ENCODE data around the gene IKBKE. TPM values are rescaled to one million over a fixed set of nuclear protein-coding genes. Genes with fewer than 3 reads are reported as not detected.
A peak's percentile ranks its signal among the peaks of the same experiment; 100 is the strongest.

Gene IKBKE
- total and polyA plus RNA-seq, 2 donors (not counting 3 experiments of a cell fraction or from before 2014, with no cell fraction given): 17.9 to 20.7 TPM

GRCh38 chr1:206544562-206545257 lies 74.4 kb downstream of the IKBKE start:
- Histone ChIP-seq H3K9me1 (replicated peaks; ENCODE audit: control insufficient read depth, extremely low read depth, insufficient read depth, low read length) (no peaks in the 10 kb centered on the region), H4K20me1 (replicated peaks; ENCODE audit: control insufficient read depth, extremely low read depth, insufficient read depth, low read length) (no peaks in the 10 kb centered on the region), H3K9ac (replicated peaks; ENCODE audit: extremely low read depth, insufficient read depth, low read length) (no peak overlapping the region), H3K27ac (ENCODE audit: insufficient read depth, low read depth, low read length) (no peak overlapping the region), H3K4me1 (ENCODE audit: control insufficient read depth, extremely low read depth, insufficient read depth, low read length) (no peaks in the 10 kb centered on the region), H3K27me3 (ENCODE audit: control insufficient read depth in 2 of 2, insufficient read depth in 2 of 2, low read length in 2 of 2) (peaks cover 4 to 19% of the 10 kb centered on the region in 2 experiments), H3K36me3 (ENCODE audit: control insufficient read depth in 2 of 2, extremely low read depth in 1 of 2, insufficient read depth in 2 of 2, low read length in 2 of 2) (no peaks in the 10 kb centered on the region), H2AFZ (ENCODE audit: low read depth, low read length) (no peak overlapping the region), H3K4me2 (ENCODE audit: insufficient read depth, low read length) (no peak overlapping the region), H3K9me3 (replicated peaks; ENCODE audit: control insufficient read depth, insufficient read depth, low read length) (no peaks in the 10 kb centered on the region), H3K79me2 (ENCODE audit: control insufficient read depth, insufficient read depth, low read length) (no peaks in the 10 kb centered on the region), H3K4me3 (replicated peaks in 1 of 3; ENCODE audit: insufficient read depth in 1 of 3, low read depth in 1 of 3, low read length in 3 of 3) (no peak overlapping the region)
- FAIRE-seq: peak; percentile 85
- CTCF ChIA-PET: interaction anchor here (0.6 to 7.7 kb wide), 37 partner anchors 8 to 129 kb away, joined by 3 to 427 read pairs (median 5); partner anchors contain the start of genes EIF2D and RASSF5
- intact Hi-C loops (cut with micrococcal nuclease) (loop anchor here (1.0 to 2.0 kb wide), 5 partner anchors 30 to 120 kb away; no protein-coding TSS in a partner anchor), dilution Hi-C loops (cut with MboI; ENCODE audit: extremely low pct_ligation_motif_present, low sequenced_read_pairs) (no loop called here)
- TF ChIP-seq, protein P1, sequence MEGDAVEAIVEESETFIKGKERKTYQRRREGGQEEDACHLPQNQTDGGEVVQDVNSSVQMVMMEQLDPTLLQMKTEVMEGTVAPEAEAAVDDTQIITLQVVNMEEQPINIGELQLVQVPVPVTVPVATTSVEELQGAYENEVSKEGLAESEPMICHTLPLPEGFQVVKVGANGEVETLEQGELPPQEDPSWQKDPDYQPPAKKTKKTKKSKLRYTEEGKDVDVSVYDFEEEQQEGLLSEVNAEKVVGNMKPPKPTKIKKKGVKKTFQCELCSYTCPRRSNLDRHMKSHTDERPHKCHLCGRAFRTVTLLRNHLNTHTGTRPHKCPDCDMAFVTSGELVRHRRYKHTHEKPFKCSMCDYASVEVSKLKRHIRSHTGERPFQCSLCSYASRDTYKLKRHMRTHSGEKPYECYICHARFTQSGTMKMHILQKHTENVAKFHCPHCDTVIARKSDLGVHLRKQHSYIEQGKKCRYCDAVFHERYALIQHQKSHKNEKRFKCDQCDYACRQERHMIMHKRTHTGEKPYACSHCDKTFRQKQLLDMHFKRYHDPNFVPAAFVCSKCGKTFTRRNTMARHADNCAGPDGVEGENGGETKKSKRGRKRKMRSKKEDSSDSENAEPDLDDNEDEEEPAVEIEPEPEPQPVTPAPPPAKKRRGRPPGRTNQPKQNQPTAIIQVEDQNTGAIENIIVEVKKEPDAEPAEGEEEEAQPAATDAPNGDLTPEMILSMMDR (IDR thresholded peaks at IDR 0.05; ENCODE audit: extremely low read depth in 1 of 2, insufficient read depth in 1 of 2, low read depth in 1 of 2, low read length in 2 of 2): peak; percentile 82 to 92
- TF ChIP-seq, protein P2, sequence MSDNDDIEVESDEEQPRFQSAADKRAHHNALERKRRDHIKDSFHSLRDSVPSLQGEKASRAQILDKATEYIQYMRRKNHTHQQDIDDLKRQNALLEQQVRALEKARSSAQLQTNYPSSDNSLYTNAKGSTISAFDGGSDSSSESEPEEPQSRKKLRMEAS (IDR thresholded peaks at IDR 0.05; ENCODE audit: insufficient read depth, insufficient read length): peak; percentile 98
- TF ChIP-seq POLR2A (IDR thresholded peaks at IDR 0.05; ENCODE audit: low read depth, low read length): no peak
- no TSS peak for BruUV-seq (replicated peaks)
- POLR2A ChIA-PET: no interaction called here
- DNase-seq (ENCODE audit: low read depth, low spot score): peak; percentile 64

DNA sequence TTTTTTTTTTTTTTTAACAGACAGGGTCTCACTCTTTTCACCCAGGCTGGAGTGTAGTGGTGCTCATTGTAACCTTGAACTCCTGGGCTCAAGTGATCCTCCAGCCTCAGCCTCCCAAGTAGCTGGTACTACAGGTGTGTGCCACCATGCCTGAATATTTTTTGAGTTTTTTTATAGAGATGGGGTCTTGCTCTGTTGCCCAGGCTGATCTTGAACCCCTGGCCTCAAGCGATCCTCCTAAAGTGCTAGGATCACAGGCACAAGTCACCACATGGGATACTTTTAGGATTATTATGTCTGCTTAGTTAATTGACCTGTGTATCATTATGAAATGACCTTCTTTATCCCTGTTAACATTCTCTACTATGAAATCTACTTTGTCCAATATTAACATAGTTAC lies 75.1 kb downstream of the IKBKE start:
- dilution Hi-C loops (cut with MboI; ENCODE audit: extremely low pct_ligation_motif_present, low sequenced_read_pairs): no loop called here
- FAIRE-seq (peak; percentile 26), DNase-seq (ENCODE audit: low read depth, low spot score) (no peak)
- no peak overlapping the region for H3K27ac ChIP-seq (ENCODE audit: insufficient read depth, low read depth, low read length)
- H4K20me1 ChIP-seq (replicated peaks; ENCODE audit: control insufficient read depth, extremely low read depth, insufficient read depth, low read length): no peaks in the 10 kb centered on the region
- H3K79me2 ChIP-seq (ENCODE audit: control insufficient read depth, insufficient read depth, low read length): no peaks in the 10 kb centered on the region
- H3K4me3 ChIP-seq (replicated peaks in 1 of 3; ENCODE audit: insufficient read depth in 1 of 3, low read depth in 1 of 3, low read length in 3 of 3): no peak overlapping the region
- H3K4me2 ChIP-seq (ENCODE audit: insufficient read depth, low read length): no peak overlapping the region
- H3K9me1 ChIP-seq (replicated peaks; ENCODE audit: control insufficient read depth, extremely low read depth, insufficient read depth, low read length): no peaks in the 10 kb centered on the region
- no peaks in the 10 kb centered on the region for H3K9me3 ChIP-seq (replicated peaks; ENCODE audit: control insufficient read depth, insufficient read depth, low read length)
- POLR2A ChIA-PET: no interaction called here
- TF ChIP-seq, protein P2 (IDR thresholded peaks at IDR 0.05; ENCODE audit: insufficient read depth, insufficient read length): no peak
- TF ChIP-seq FOS (IDR thresholded peaks at IDR 0.05; ENCODE audit: borderline replicate concordance, insufficient read depth, low read length) (no peak), MYC (IDR thresholded peaks at IDR 0.05; ENCODE audit: low read depth, low read length) (no peak), POLR2A (IDR thresholded peaks at IDR 0.05; ENCODE audit: low read depth, low read length) (no peak), EZH2 (IDR thresholded peaks at IDR 0.05; ENCODE audit: borderline replicate concordance, low read depth, low read length, severe bottlenecking) (no peak), JUN (IDR thresholded peaks at IDR 0.05; ENCODE audit: borderline replicate concordance, insufficient read depth, insufficient read length, low read depth) (no peak), GATA2 (IDR thresholded peaks at IDR 0.05; ENCODE audit: insufficient read depth, insufficient read length, low read depth, low read length) (no peak), POLR2AphosphoS5 (IDR thresholded peaks at IDR 0.05; ENCODE audit: insufficient read depth, low read depth, low read length) (no peak)
- TF ChIP-seq, protein P1 (IDR thresholded peaks at IDR 0.05; ENCODE audit: extremely low read depth in 1 of 2, insufficient read depth in 1 of 2, low read depth in 1 of 2, low read length in 2 of 2): no peak
- H3K9ac ChIP-seq (replicated peaks; ENCODE audit: extremely low read depth, insufficient read depth, low read length): no peak overlapping the region
- BruUV-seq (replicated peaks): no TSS peak
- no peaks in the 10 kb centered on the region for H3K36me3 ChIP-seq (ENCODE audit: control insufficient read depth in 2 of 2, extremely low read depth in 1 of 2, insufficient read depth in 2 of 2, low read length in 2 of 2)
- H3K27me3 ChIP-seq (ENCODE audit: control insufficient read depth in 2 of 2, insufficient read depth in 2 of 2, low read length in 2 of 2): peaks cover 10 to 22% of the 10 kb centered on the region in 2 experiments
- H2AFZ ChIP-seq (ENCODE audit: low read depth, low read length): no peak overlapping the region
- CTCF ChIA-PET: interaction anchor here (0.7 to 7.7 kb wide), 30 partner anchors 9 to 367 kb away, joined by 3 to 427 read pairs (median 6); partner anchors contain the start of genes EIF2D and RASSF5
- intact Hi-C loops (cut with micrococcal nuclease): loop anchor here (1.0 to 2.0 kb wide), 3 partner anchors 29 to 119 kb away; no protein-coding TSS in a partner anchor
- no peaks in the 10 kb centered on the region for H3K4me1 ChIP-seq (ENCODE audit: control insufficient read depth, extremely low read depth, insufficient read depth, low read length)

Measured in endothelial cell of umbilical vein (primary cell).